Testis (tissue), 2 donors: ENCODE measurements around the gene DRAP1.

Source experiments
- CTCF ChIP-seq, 3 experiments: fragments of 450-650 bp in 2 of 3; fragments of 200-600 bp in 1 of 3; sonication (generic) in 1 of 3; IDR thresholded peaks; one replicate each; pipeline ENCODE4 v1.5.1; 2016 to 2019; ENCODE audit warnings: antibody characterized with exemption in 3 of 3, mild to moderate bottlenecking in 2 of 3, moderate library complexity in 1 of 3
- POLR2A ChIP-seq: fragments of 450-650 bp; IDR thresholded peaks from one replicate; pipeline ENCODE4 v1.6.1; 2017; ENCODE audit warnings: antibody characterized with exemption, mild to moderate bottlenecking, moderate library complexity

- TF ChIP-seq CTCF (IDR thresholded peaks at IDR 0.05) (no peak), POLR2A (no peak)
Observed at GRCh38 chr11:65922565-65922964, 3.3 kb downstream of the DRAP1 start.
